ENCODE results near the gene BTBD7.

- TF ChIP-seq CTCF (IDR thresholded peaks at IDR 0.05) = no peak
- TF ChIP-seq POLR2A (IDR thresholded peaks at IDR 0.05) = no peak
These were observed 2.2 kb downstream of the BTBD7 start for GRCh38 chr14:93330609-93331000.
